WTC11 (cell line): ENCODE data around the gene NRXN2. TPM values are rescaled to one million over a fixed set of nuclear protein-coding genes. Genes with fewer than 3 reads are reported as not detected.

Experiments used
- ATAC-seq: fragments of 200-7000 bp; cut with Tn5 transposase; 2 replicates; pipeline ENCODE4 v1.10.0; 2021; ENCODE audit warnings: mild to moderate bottlenecking, moderate library complexity
- CTCF ChIA-PET: fragments of 300-600 bp; sonication (Branson Sonifier 250); formaldehyde crosslinking; loops from one replicate; lab custom pipeline; 2021; ENCODE audit warnings: antibody characterized with exemption; lab: Charles Lee
- POLR2A ChIA-PET: fragments of 350-600 bp; sonication (Branson Sonifier 250); formaldehyde crosslinking; loops from one replicate; lab custom pipeline; 2021; ENCODE audit warnings: antibody characterized with exemption; lab: Charles Lee
- DNase-seq: peaks from one replicate; pipeline ENCODE4 v3.0.0; 2021; ENCODE audit warnings: low spot score
- H3K27ac Mint-ChIP-seq: 2 replicates; pipeline ENCODE4 v1.8.0; 2021; ENCODE audit warnings: mixed read lengths
- H3K27me3 Mint-ChIP-seq: 2 replicates; pipeline ENCODE4 v1.8.0; 2021; ENCODE audit warnings: low read depth, mild to moderate bottlenecking, moderate library complexity, mixed read lengths
- H3K36me3 Mint-ChIP-seq: 2 replicates; pipeline ENCODE4 v1.8.0; 2021; ENCODE audit warnings: mixed read lengths
- H3K4me1 Mint-ChIP-seq: 2 replicates; pipeline ENCODE4 v1.8.0; 2022; ENCODE audit warnings: mixed read lengths
- H3K4me3 Mint-ChIP-seq: 2 replicates; pipeline ENCODE4 v1.8.0; 2021; ENCODE audit warnings: mild to moderate bottlenecking, moderate library complexity, mixed read lengths
- H3K9me3 Mint-ChIP-seq: 2 replicates; pipeline ENCODE4 v1.8.0; 2021; ENCODE audit warnings: mixed read lengths
- ATF6 ChIP-seq: sonication (generic); formaldehyde crosslinking; IDR thresholded peaks from 2 replicates; pipeline ENCODE4 v1.8.1; 2023; ENCODE audit warnings: mild to moderate bottlenecking, missing genetic modification reagents
- CBFB ChIP-seq: sonication (generic); formaldehyde crosslinking; IDR thresholded peaks from 2 replicates; pipeline ENCODE4 v1.8.1; 2022; ENCODE audit warnings: mild to moderate bottlenecking, low read depth, missing genetic modification reagents
- CDX4 ChIP-seq: fragments of 250-450 bp; sonication (Bioruptor Pico); IDR thresholded peaks from 2 replicates; pipeline ENCODE4 v1.9.0; 2021; ENCODE audit warnings: moderate library complexity, mild to moderate bottlenecking, inconsistent platforms, borderline replicate concordance
- E2F1 ChIP-seq: sonication (generic); formaldehyde crosslinking; IDR thresholded peaks from 2 replicates; pipeline ENCODE4 v1.8.0; 2022; ENCODE audit warnings: mild to moderate bottlenecking, missing genetic modification reagents
- E2F5 ChIP-seq: sonication (generic); formaldehyde crosslinking; IDR thresholded peaks from 2 replicates; pipeline ENCODE4 v1.8.1; 2022; ENCODE audit warnings: mild to moderate bottlenecking, moderate library complexity, missing genetic modification reagents
- GRHL2 ChIP-seq: fragments of 250-450 bp; sonication (Bioruptor Pico); IDR thresholded peaks from 2 replicates; pipeline ENCODE4 v1.8.0; 2022; ENCODE audit warnings: mild to moderate bottlenecking, moderate library complexity; ENCODE audit not compliant: insufficient replicate concordance, severe bottlenecking
- NFE2L1 ChIP-seq: sonication (generic); formaldehyde crosslinking; IDR thresholded peaks from 2 replicates; pipeline ENCODE4 v1.8.1; 2023; ENCODE audit warnings: missing genetic modification reagents
- NR3C1 ChIP-seq: sonication (generic); formaldehyde crosslinking; conservative IDR thresholded peaks from 2 replicates; pipeline ENCODE4 v1.8.1; 2023; ENCODE audit warnings: low read depth, mild to moderate bottlenecking, missing genetic modification reagents
- SMAD4 ChIP-seq: sonication (generic); formaldehyde crosslinking; IDR thresholded peaks from 2 replicates; pipeline ENCODE4 v1.8.0; 2022; ENCODE audit warnings: mild to moderate bottlenecking, missing genetic modification reagents
- STAT6 ChIP-seq: sonication (generic); formaldehyde crosslinking; conservative IDR thresholded peaks from 2 replicates; pipeline ENCODE4 v1.8.1; 2023; ENCODE audit warnings: mild to moderate bottlenecking, low read depth, missing genetic modification reagents, moderate library complexity
- TEAD1 ChIP-seq: sonication (generic); formaldehyde crosslinking; IDR thresholded peaks from 2 replicates; pipeline ENCODE4 v1.8.0; 2022; ENCODE audit warnings: mild to moderate bottlenecking, missing genetic modification reagents
- TEAD4 ChIP-seq: sonication (generic); formaldehyde crosslinking; IDR thresholded peaks from 2 replicates; pipeline ENCODE4 v1.8.0; 2022; ENCODE audit warnings: mild to moderate bottlenecking, missing genetic modification reagents
- ZMAT4 ChIP-seq: fragments of 250-450 bp; sonication (Bioruptor Pico); IDR thresholded peaks from 2 replicates; pipeline ENCODE4 v1.9.0; 2021; ENCODE audit warnings: mild to moderate bottlenecking
- ZNF121 ChIP-seq: sonication (generic); formaldehyde crosslinking; IDR thresholded peaks from 2 replicates; pipeline ENCODE4 v1.8.0; 2023; ENCODE audit warnings: missing genetic modification reagents
- ZNF263 ChIP-seq: sonication (generic); formaldehyde crosslinking; IDR thresholded peaks from 2 replicates; pipeline ENCODE4 v1.8.1; 2022; ENCODE audit warnings: low read depth, mild to moderate bottlenecking, moderate library complexity, missing genetic modification reagents
- ZNF396 ChIP-seq: fragments of 250-450 bp; sonication (Bioruptor Pico); IDR thresholded peaks from 2 replicates; pipeline ENCODE4 v1.8.0; 2021; ENCODE audit warnings: mild to moderate bottlenecking, moderate library complexity, borderline replicate concordance
- ZNF423 ChIP-seq: fragments of 250-450 bp; sonication (Bioruptor Pico); IDR thresholded peaks from 2 replicates; pipeline ENCODE4 v2.1.2; 2022; ENCODE audit warnings: mild to moderate bottlenecking, moderate library complexity
- total RNA-seq: library from RNA; stranded (reverse); gene quantifications from 3 replicates; pipeline ENCODE4 v1.2.3, GENCODE V29; 2021

Gene NRXN2
- total RNA-seq, 1 experiment from 2014 or later, result 8.6 TPM

- H3K27ac Mint-ChIP-seq, result no peak overlapping the region
- peaks cover 3% of the 10 kb centered on the region; the same call in 1 of the 2 replicates for H3K27me3 Mint-ChIP-seq
- POLR2A ChIA-PET, result no interaction called here
- H3K36me3 Mint-ChIP-seq, result no peaks in the 10 kb centered on the region
- TF ChIP-seq STAT6 (no peak), NFE2L1 (CRISPR knock-in tag) (no peak)
- DNase-seq (no peak), ATAC-seq (no peak)
- no peak overlapping the region for H3K4me3 Mint-ChIP-seq
- CTCF ChIA-PET, result interaction anchor here (0.7 to 3.7 kb wide), 7 partner anchors 10 to 171 kb away, joined by 3 to 27 read pairs (median 7); no protein-coding TSS in a partner anchor
- 0 out of 2 replicates have a peak, but pooled peaks cover 2% of the 10 kb centered on the region for H3K4me1 Mint-ChIP-seq
- no peaks in the 10 kb centered on the region for H3K9me3 Mint-ChIP-seq
Observed at GRCh38 chr11:64660205-64660604, 62.8 kb downstream of the NRXN2 start.

GRCh38 chr11:64659417-64660144 lies 63.4 kb downstream of the NRXN2 start:
- no peak for ATAC-seq
- Mint-ChIP-seq H3K27ac (no peak overlapping the region), H3K9me3 (no peaks in the 10 kb centered on the region), H3K4me3 (no peak overlapping the region), H3K4me1 (0 out of 2 replicates have a peak, but pooled peaks cover 2% of the 10 kb centered on the region), H3K27me3 (peaks cover 3% of the 10 kb centered on the region; the same call in 1 of the 2 replicates), H3K36me3 (no peaks in the 10 kb centered on the region)
- CTCF ChIA-PET, result interaction anchor here (0.7 to 3.7 kb wide), 8 partner anchors 9 to 305 kb away, joined by 3 to 27 read pairs (median 6); no protein-coding TSS in a partner anchor
- POLR2A ChIA-PET, result no interaction called here
- no peak for DNase-seq
- TF ChIP-seq ZNF396 (CRISPR knock-in tag) (no peak), SMAD4 (CRISPR knock-in tag) (no peak), STAT6 (no peak), ZNF423 (CRISPR knock-in tag) (no peak), TEAD4 (CRISPR knock-in tag) (no peak), TEAD1 (CRISPR knock-in tag) (no peak), CDX4 (CRISPR knock-in tag) (no peak), ATF6 (CRISPR knock-in tag) (no peak), ZMAT4 (CRISPR knock-in tag) (no peak), CBFB (CRISPR knock-in tag) (no peak), NR3C1 (CRISPR knock-in tag) (no peak), E2F5 (CRISPR knock-in tag) (no peak), ZNF263 (no peak), ZNF121 (CRISPR knock-in tag) (no peak), E2F1 (CRISPR knock-in tag) (no peak), GRHL2 (no peak)
